ENCODE results near the gene ADAMTSL5. TPM values are rescaled to one million over a fixed set of nuclear protein-coding genes. Genes with fewer than 3 reads are reported as not detected.

The ADAMTSL5 gene
- total and polyA plus RNA-seq, 2 of the 8 experiments (the other 6 are each of a cell fraction or from before 2014, with no cell fraction given), result 0.82 to 0.99 TPM

DNA sequence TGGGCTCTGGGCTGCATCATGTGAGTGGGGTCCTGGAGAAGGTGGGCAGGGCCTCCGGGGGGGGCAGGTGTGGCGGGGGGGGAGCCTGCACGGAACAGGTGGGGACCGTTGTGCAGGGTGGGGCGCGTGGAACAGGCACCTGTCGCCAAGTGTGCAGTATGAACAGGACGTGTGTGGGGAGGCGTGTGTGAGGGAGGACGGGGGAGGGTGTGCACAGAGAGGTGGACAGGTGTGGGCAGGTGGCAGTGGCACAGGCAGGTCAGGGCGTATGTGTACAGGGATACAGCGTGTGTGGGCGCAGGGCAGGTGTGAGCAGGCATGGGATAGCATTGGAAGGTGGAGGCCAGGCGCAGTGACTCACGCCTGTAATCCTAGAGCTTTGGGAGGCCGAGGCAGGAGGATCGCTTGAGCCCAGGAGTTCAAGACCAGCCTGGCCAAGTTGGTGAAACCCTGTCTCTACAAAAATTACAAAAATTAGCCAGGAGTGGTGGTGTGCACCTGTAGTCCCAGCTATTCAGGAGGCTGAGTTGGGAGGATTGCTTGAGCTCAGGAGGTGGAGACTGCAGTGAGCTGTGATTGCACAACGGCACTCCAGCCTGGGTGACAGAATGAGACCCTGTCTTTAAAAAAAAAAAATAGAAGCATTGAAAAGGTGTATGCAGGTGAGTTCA is 14.3 kb upstream of the ADAMTSL5 start:
- no peaks in the 10 kb centered on the region for H3K79me1 ChIP-seq (ENCODE audit: low read depth, low read length)
- no peak overlapping the region for H2AFZ ChIP-seq (ENCODE audit: low read length)
- no peak overlapping the region for H3K9ac ChIP-seq (replicated peaks in 1 of 4; ENCODE audit: extremely low read depth in 1 of 4, low read depth in 3 of 4, low read length in 3 of 4)
- peaks cover 0 to 3% (median 1%) of the 10 kb centered on the region in 4 experiments; a peak in 3 of 7 replicates for H3K4me1 ChIP-seq (replicated peaks in 1 of 4; ENCODE audit: control insufficient read depth in 3 of 4, insufficient read depth in 4 of 4, low read length in 3 of 4)
- no peak overlapping the region for H2BK5ac ChIP-seq (ENCODE audit: low read depth, low read length)
- H3K18ac ChIP-seq (ENCODE audit: extremely low read depth, low read length), result no peak overlapping the region
- H3K4ac ChIP-seq (replicated peaks; ENCODE audit: insufficient read length, low read depth, low read length), result no peak overlapping the region
- H3K23ac ChIP-seq (ENCODE audit: insufficient read length), result no peak overlapping the region
- no peak overlapping the region for H4K8ac ChIP-seq (ENCODE audit: extremely low read depth, insufficient read depth, low read length)
- H4K91ac ChIP-seq (replicated peaks; ENCODE audit: insufficient read length, low read length), result no peak overlapping the region
- peaks cover 19 to 31% (median 30%) of the 10 kb centered on the region in 4 experiments for H3K27me3 ChIP-seq (replicated peaks in 1 of 4; ENCODE audit: control insufficient read depth in 3 of 4, extremely low read depth in 1 of 4, insufficient read depth in 3 of 4, low read length in 3 of 4)
- H3K14ac ChIP-seq (ENCODE audit: insufficient read length), result no peak overlapping the region
- no peak overlapping the region for H2BK15ac ChIP-seq (ENCODE audit: low read length)
- peaks cover 8% of the 10 kb centered on the region; the same call in 1 of the 2 replicates for H3K23me2 ChIP-seq (ENCODE audit: low read depth, low read length)
- WGBS, 2 experiments (ENCODE audit: extremely low coverage in 1 of 2, insufficient coverage in 1 of 2, insufficient read length in 1 of 2, insufficient replicate concordance in 2 of 2, low coverage in 1 of 2, low lambda C conversion rate in 2 of 2, missing lambda C conversion rate in 1 of 2), result 96% methylated on average over 11 of the region's 18 CpGs; no CpG with 5 or more reads in 1 of the 2 experiments
- no peak overlapping the region for H2BK20ac ChIP-seq (ENCODE audit: low read length)
- no peak overlapping the region for H4K5ac ChIP-seq (ENCODE audit: insufficient read length, low read depth, low read length)
- FAIRE-seq (no peak), DNase-seq (ENCODE audit: low read depth in 1 of 2, low spot score in 2 of 2) (no peak)
- no peaks in the 10 kb centered on the region for H3K79me2 ChIP-seq (ENCODE audit: control insufficient read depth in 1 of 2, insufficient read depth in 2 of 2, low read length in 2 of 2)
- H3K4me2 ChIP-seq (ENCODE audit: insufficient read depth in 1 of 2, low read depth in 2 of 2, low read length in 2 of 2), result no peak overlapping the region
- H3K9me3 ChIP-seq (ENCODE audit: insufficient read depth in 2 of 2, low read depth in 1 of 2, low read length in 1 of 2), result no peaks in the 10 kb centered on the region
- ChIA-PET POLR2A (ENCODE audit: partially characterized antibody) (no interaction called here), CTCF (ENCODE audit: partially characterized antibody) (no interaction called here)
- H3K4me3 ChIP-seq (ENCODE audit: extremely low read depth in 1 of 4, insufficient read depth in 2 of 4, low read depth in 3 of 4, low read length in 4 of 4), result no peak overlapping the region
- H2BK12ac ChIP-seq (ENCODE audit: low read depth, low read length), result no peak overlapping the region
- H4K20me1 ChIP-seq (replicated peaks in 1 of 2; ENCODE audit: control insufficient read depth in 1 of 2, insufficient read depth in 2 of 2, low read length in 2 of 2), result peaks cover 8 to 15% of the 10 kb centered on the region in 2 experiments
- no peaks in the 10 kb centered on the region; a peak in 1 of 8 replicates for H3K36me3 ChIP-seq (ENCODE audit: control insufficient read depth in 2 of 4, insufficient read depth in 4 of 4, low read length in 3 of 4)
- no peak overlapping the region for H2BK120ac ChIP-seq (replicated peaks; ENCODE audit: low read depth, low read length)
- H3K27ac ChIP-seq (ENCODE audit: low read depth, low read length), result no peak overlapping the region
- no peak overlapping the region for H2AK5ac ChIP-seq (ENCODE audit: low read depth, low read length)
- H3K56ac ChIP-seq (replicated peaks; ENCODE audit: insufficient read length, low read depth, low read length), result no peak overlapping the region
- TF ChIP-seq TCF12 (IDR thresholded peaks at IDR 0.05; ENCODE audit: low read depth, low read length) (no peak), CHD2 (IDR thresholded peaks at IDR 0.05; ENCODE audit: low read length) (no peak), SIX5 (IDR thresholded peaks at IDR 0.05; ENCODE audit: low read depth, low read length) (no peak), KDM5A (IDR thresholded peaks at IDR 0.05; ENCODE audit: low read length) (no peak), MAFK (IDR thresholded peaks at IDR 0.05; ENCODE audit: low read depth, low read length) (no peak), SAP30 (IDR thresholded peaks at IDR 0.05; ENCODE audit: insufficient read depth, insufficient replicate concordance, low read length) (no peak), POLR2AphosphoS5 (IDR thresholded peaks at IDR 0.05; ENCODE audit: low read depth, low read length) (no peak), CREB1 (IDR thresholded peaks at IDR 0.05) (no peak), CBX5 (IDR thresholded peaks at IDR 0.05; ENCODE audit: low read depth, low read length) (no peak), GABPA (IDR thresholded peaks at IDR 0.05; ENCODE audit: borderline replicate concordance, insufficient read depth, low read length) (no peak), POLR2A (IDR thresholded peaks at IDR 0.05; ENCODE audit: control extremely low read depth in 1 of 2, low read depth in 2 of 2, low read length in 2 of 2) (no peak), CBX8 (IDR thresholded peaks at IDR 0.05; ENCODE audit: borderline replicate concordance, low read depth, low read length) (no peak), EZH2 (IDR thresholded peaks at IDR 0.05; ENCODE audit: low read depth, low read length, severe bottlenecking) (no peak)
- TF ChIP-seq, protein P1, sequence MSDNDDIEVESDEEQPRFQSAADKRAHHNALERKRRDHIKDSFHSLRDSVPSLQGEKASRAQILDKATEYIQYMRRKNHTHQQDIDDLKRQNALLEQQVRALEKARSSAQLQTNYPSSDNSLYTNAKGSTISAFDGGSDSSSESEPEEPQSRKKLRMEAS (IDR thresholded peaks at IDR 0.05), result no peak
